NCI-H2196 treated with DMSO at 0.1 percent for 48 hours (cell line): ENCODE measurements around the gene DDA1.

Experiments
- DNase-seq: peaks from one replicate; lab custom pipeline; 2025; ENCODE audit not compliant: unreplicated experiment; lab: John Stamatoyannopoulos, UW

Gene DDA1

GRCh38 chr19:17311455-17312188 lies 2.3 kb downstream of the DDA1 start:
- DNase-seq: no peak

- DNase-seq: no peak
Observed at GRCh38 chr19:17312189-17313113, 3.1 kb downstream of the DDA1 start.

- no peak for DNase-seq
Observed at GRCh38 chr19:17314007-17314593, 4.7 kb downstream of the DDA1 start.

- no peak for DNase-seq
Observed at GRCh38 chr19:17318966-17319365, 9.6 kb downstream of the DDA1 start.

GRCh38 chr19:17319473-17320238 lies 10.3 kb downstream of the DDA1 start:
- DNase-seq: no peak

GRCh38 chr19:17320435-17320834 lies 11.1 kb downstream of the DDA1 start:
- no peak for DNase-seq

- no peak for DNase-seq
Observed at GRCh38 chr19:17321655-17322489, 12.5 kb downstream of the DDA1 start.

- no peak for DNase-seq
Observed at GRCh38 chr19:17322854-17323253, 13.5 kb downstream of the DDA1 start.

GRCh38 chr19:17323300-17323963 lies 14.1 kb downstream of the DDA1 start:
- no peak for DNase-seq

GRCh38 chr19:17323964-17324332 lies 14.6 kb downstream of the DDA1 start:
- no peak for DNase-seq

GRCh38 chr19:17324357-17325114 lies 15.2 kb downstream of the DDA1 start:
- DNase-seq: no peak

GRCh38 chr19:17325133-17325532 lies 15.8 kb downstream of the DDA1 start:
- DNase-seq: no peak

GRCh38 chr19:17325881-17326594 lies 16.7 kb downstream of the DDA1 start:
- DNase-seq: no peak

- no peak for DNase-seq
Observed at GRCh38 chr19:17326595-17326966, 17.2 kb downstream of the DDA1 start.

GRCh38 chr19:17327068-17327653 lies 17.8 kb downstream of the DDA1 start:
- no peak for DNase-seq

GRCh38 chr19:17327654-17328516 lies 18.5 kb downstream of the DDA1 start:
- DNase-seq: no peak
